NCI-H2227 (cell line): Measurements from ENCODE around the gene PTPRT.

Source experiments
- DNase-seq: peaks from one replicate; lab custom pipeline; 2025; ENCODE audit not compliant: unreplicated experiment; lab: John Stamatoyannopoulos, UW

Gene PTPRT

DNA sequence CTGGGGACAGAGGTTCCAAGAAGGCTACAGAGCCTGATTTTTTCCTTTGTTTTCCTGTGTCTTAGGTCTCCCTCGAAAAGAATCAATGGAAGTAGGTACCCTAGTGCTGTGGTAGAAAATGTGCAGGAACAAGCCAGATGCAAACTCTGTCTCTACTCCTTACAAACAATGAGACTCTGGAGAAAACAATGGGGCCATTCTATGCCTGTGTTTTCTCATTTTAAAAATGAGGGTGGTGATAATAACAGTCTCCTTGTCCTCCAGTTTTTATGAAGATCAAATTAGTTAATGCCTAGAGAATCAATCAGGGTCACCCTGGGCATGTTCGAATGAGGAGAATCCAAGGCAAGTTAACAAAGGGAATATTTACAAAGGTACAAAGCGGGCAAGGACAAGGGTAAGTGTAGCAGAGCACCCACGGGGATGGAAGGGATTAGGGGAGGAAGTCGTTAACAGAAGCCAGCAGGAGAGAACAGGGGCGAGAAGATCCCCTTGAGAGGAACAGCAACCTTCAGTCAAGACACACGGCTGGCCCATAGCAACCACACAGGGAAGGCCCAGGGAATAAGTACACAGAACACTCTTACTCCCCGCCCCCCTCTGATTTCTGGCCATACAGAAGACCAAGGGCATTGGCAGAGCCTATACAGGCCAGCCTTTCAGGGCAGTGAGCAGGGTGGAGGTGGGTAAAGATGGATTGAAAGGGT is 342.8 kb downstream of the PTPRT start:
- no peak for DNase-seq

DNA sequence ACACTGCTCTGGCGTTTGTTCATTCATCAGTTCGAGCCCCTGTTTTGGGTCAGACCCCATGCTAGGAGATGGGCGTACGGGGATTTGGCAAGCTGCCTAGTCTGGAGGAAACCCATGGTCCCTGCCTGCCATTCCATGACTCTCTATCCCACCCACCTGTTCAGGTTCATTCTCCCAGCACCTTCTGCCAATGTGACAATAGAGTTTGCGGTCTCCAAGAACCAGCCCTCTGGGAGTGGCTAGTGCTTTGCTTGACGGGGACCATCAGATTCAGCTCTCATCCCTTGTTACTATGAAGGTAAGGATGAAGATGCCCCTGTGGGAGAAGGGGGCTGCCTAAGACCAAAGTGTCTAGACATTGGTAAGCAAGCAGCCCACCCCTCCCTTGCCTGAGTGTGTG is 345.0 kb downstream of the PTPRT start:
- DNase-seq, result no peak

DNA sequence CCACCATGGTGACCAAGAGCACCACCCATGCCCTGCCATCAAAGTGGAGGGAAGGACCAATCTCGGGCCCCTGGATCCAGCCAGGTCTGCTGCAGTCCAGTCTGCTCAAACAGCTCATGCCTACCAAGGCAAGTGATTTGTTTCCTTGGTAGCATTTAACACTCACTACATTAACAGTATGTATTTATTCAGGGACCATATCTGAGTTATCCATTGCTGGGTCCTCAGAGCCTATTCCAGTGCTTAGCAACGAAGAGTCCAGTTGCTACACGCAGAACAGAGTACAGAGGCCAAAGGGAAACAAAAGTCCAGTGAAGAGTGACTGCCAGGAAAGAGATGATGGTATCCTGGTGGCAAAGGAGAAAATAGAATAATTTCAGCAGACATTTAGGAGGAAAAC is 352.2 kb downstream of the PTPRT start:
- no peak for DNase-seq

DNA sequence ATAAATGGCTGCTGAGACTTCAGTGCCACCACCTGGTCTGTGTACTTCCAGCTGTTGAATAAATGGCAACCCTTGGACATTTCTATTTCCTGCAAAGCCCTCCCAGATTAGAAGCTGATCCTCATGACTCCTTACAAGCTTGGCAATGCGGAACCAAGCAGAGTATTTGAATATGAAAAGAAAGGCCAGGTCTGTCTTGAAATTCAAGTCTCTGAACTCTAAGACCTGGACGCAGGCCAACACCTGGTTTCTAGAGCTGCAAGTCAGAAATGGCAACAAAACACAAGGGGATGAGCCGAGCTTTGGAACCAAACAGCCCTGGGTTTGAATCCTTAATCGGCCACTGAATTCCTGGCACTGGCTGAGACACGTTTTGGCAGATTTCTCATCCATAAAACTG is 353.4 kb downstream of the PTPRT start:
- DNase-seq, result no peak

DNA sequence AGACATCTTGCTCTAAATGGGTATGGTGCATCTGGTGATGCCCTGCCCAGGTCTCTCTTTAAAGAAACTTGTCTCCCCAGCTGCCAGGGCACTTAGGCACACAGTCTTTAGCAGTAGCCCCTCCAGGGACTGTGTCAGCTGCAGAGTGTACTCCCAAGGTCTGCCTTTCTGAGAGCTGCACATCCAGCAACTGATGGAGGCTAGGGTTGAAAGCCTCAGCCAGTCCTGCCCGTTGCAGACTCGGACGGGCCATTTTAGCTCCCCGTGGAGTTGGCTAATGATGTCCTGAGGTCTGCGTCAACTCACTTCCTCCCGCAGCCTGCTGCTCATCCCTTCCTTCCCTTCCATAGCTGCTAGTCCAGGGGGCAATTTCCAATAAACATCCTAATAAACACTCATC is 381.8 kb downstream of the PTPRT start:
- DNase-seq, result no peak

DNA sequence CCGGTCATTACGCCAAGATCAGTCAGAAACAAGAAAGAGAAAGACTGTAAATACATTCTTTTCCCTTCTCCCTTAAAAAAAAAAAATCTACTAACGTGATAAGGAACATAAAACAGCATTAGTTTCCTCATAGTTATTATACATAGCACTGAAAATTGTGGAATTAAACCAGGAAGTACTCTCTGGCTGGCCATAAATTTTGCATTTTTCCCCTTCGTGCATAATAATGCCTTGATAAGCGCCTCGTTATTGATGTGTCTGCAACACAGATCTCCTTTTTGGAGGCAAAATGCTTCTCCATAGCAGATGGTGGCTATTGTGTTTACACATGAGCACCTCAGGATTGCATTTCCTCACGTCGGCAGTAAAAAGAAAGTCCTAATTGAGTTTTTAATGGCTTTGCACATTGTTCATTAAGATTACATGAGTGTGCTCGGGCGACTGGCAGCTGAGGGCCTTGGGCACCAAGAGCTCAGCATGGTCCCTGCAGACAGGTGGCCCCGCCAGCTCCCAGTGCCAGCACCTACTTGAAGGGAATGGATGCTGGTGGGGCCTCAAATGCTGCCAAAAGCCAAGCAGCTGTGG is 394.5 kb downstream of the PTPRT start:
- no peak for DNase-seq

DNA sequence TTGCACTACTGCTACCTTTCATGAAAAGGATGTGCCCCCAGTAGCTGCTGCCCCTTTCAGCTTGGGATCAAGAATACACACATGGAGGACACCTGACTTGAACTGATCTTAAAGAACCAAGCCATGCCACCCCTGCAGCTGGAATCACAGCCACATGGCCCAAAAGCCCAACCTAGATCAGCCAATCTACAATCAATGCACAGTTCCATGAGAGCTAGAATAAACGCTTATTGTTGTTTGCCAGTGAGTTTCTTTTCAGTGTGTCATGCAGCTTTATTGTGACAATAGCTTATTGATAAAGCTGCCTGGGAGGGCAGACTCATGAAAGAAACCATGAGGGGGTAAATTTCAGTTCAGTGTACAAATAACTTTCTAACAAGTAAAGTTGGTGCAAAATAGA is 397.7 kb downstream of the PTPRT start:
- DNase-seq, result no peak

DNA sequence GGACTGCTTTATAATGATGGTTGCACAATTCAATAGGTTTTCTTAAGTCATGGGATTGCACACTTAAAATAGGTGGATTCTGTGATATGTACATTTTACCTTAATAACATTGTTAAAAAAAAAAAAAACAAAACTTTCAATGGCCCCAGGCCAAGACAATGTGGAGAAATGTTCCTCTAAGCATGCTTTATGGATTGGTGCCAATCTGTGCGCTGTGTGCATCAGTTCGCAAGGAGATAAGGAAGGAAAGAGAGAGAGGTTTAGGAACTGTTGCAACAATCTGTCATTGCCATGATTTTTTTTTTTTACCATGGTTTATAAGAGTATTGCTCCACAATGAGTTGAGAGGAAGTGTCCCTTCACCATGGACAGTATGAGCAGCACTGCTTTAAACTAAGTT is 399.6 kb downstream of the PTPRT start:
- DNase-seq, result no peak

DNA sequence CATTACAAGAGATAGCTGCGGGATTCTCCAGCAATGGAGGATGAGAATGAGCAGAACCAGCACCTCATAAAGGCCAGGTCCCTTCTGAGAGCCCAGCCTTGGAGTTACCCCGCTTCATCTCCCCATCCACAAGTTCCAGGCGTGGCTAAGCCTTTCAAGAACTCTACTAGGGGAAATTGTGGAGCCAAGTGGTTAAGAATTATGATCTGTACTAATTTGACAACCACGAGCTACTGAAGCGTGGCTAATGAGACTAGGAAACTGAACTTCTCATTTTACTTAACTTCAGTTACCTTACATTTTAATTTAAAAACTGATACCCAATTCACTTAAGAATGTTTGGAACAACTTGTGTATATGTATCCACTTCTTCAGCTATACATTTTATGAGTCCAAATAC is 401.0 kb downstream of the PTPRT start:
- DNase-seq, result no peak

DNA sequence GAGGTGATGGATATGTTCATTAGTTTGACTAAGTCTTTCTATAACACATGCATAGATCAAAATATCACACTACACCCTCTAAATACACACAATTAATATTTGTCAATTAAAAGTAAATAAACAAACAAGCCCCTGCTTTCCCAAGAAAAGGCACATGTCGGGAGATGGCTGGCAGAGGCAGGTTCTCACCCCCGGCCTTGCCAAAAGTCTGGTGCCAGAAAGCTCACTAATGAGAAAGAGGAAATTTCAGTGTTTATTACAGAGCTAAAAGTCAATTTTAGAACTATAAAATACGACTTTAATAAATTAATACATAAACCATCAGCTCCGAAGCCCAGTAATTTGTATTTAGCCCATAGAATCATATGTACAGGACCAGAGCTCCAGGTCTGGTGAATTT is 404.7 kb downstream of the PTPRT start:
- DNase-seq, result no peak

DNA sequence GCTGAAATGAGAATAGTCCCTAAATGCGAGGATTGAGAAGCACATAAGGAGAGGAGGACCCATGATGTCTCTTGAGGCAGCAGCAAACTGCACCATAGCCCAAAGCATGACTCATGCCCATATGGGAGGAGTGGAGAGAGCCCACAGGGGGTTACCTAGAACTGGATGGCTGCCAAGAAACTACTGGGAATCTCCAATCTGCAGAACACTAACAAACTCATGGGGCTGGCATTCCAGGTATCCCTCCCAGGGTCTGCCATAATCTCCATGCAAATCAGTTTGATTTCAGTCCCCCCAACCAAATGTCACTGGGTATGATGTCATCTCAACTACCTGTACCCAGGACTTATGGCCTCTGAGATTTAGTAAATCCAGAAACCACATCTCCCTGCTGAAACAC is 410.5 kb downstream of the PTPRT start:
- DNase-seq, result no peak

DNA sequence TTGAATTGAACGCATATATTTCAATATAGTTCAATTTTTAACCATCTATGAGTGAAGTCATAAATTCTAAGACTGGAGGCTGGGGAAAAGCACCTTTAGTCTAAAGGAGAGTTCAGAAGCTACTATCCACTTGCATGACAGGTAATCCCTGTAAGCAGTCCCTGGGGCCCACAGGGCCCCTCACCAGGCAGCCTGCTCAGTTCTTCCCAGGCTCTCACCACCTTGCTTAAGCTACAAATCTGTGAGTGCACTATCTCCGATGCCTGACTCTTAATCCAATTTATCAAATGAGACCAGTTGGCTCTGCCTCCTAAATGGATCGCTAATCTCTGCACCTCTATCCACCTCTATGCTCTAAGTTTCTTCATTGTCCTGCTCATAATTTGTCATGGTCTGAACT is 413.8 kb downstream of the PTPRT start:
- DNase-seq, result no peak

DNA sequence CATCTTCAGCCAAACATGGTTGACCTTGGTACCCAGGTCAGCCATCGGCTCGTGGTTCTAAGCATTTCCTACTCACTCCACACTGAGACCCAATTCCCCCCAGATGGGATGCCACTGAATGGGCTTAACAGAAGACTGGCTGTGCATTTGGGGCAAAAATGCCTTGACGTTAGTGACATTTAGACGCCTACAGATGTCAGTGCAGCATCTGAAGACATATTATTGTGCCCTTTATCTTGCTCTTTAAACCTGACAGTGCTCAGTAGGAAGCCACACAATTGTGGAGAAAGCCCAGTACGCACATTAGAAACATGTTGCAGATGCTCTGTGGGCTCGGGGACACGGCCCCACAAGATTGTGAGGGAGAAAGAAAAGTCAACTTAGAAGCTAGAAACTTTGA is 414.7 kb downstream of the PTPRT start:
- no peak for DNase-seq

DNA sequence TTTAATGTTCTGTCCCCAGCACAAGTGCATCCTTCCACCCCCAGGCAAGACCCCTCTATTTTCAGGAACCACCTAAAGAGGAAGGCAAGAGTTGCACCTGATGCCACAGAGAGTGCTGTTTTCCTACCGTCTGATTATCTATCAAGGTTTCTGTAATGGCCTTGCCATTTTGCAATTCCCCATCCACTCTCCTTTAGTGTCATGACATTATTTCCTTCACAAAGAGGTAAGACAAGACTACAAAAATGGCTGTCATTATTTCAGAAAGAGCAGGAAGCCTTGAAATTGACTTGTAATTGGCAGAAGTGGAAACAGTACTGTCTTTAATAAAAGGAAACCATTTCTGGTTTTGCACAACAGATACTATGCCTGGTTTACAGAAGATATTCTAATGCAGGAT is 426.7 kb downstream of the PTPRT start:
- DNase-seq, result no peak

DNA sequence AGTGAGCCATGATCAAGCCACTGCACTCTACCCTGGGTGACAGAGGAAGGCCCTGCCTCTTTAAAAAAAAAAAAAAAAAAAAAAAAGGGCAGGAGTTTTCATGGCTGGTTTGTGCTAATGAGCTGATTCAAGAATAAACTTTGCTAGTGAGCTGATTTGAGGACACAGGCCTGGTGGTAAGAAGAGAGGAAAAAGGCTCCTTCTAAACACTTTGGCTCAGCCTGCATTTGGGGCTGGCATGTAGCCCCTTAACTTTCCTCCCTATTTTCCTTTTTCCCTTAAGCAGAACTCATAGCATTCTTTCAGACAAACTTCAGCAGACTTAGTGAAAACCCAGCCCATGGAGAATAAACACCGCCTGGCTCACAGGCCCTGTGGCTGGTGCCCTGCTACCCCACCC is 432.7 kb downstream of the PTPRT start:
- DNase-seq, result no peak

DNA sequence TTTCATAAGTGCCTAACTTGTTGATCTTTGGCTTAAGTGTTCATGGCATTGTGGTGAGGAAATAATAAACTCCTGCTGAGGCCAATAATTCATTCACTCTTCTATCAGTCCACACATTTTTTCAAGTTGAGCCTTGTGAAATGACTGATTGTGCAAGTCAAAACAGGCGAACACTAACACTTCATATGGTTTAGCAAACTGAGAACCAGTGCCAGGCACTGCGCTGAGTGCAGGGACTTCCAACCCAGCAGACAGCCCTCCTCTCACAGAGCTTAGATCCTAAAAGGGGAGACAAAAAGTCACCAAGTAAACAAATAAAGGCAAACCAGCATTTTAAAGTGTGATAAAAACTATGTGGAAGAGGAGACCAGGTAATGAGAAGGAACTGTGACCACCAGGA is 435.0 kb downstream of the PTPRT start:
- DNase-seq, result no peak

DNA sequence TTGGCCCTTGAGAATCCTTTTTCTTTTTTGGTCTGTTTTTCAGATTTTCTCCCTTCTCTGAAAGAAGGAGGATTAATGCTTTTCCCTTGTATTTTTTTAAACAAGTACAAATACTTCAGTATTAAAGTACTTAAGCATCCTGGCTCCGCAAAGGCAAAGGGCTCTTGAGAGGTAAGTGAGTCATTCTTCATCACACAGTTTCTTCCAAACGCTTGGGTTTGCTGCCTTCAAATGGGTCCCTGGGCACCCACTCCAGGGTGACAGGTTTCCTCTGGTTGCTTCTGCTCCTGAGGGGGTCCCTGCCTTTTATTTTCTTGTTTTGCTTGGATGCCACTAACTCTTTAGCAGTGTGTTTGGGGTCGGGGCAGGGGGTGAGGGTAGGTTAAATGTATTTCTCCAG is 437.1 kb downstream of the PTPRT start:
- DNase-seq, result no peak

DNA sequence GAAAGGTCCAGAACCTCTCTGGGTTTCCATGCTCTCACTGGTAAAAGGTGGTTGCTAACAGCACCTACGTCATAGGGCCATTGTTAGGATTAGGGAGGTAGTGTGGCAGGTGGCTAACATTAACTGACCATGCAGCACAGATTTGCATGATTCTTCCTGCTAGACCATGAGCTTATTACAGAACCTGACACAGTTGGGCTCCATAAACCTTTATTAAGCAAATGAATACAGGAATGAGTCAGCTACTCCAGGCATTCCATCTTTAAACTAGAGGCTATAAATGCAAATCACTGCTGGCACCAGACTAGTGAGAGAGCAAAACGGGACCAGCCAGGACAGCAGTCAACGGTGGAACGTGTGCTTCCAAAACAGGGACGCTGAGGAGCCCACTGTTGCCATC is 440.1 kb downstream of the PTPRT start:
- no peak for DNase-seq

DNA sequence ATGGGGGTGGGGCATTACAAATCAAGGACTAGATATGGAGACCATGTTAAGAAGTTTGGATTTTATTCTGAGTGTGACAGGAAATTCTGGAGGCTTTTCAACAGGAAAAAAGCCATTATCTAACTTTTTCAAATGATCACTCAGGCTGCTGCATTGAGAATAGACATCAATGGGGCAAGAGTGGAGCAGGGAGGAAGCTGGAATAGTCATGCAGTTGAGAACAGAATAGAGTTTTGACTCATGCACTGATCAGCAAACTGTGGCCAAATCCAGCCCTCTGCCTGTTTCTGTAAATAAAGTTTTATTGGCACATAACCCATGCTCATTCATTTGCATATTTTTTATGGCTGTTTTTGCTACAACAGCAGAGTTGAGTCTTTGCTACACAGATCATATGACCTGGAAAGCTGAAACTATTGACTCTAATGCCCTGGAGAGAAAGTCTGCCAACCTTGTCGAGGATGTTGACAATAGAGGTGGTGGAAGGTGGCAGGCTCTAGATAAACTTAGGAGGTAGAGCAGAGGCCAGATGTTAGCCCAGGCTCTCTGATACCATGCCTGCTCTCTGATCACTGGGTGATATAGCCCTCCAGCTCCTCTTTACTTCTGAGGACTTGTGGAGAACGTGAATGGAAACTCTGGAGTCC is 441.8 kb downstream of the PTPRT start:
- DNase-seq, result no peak

DNA sequence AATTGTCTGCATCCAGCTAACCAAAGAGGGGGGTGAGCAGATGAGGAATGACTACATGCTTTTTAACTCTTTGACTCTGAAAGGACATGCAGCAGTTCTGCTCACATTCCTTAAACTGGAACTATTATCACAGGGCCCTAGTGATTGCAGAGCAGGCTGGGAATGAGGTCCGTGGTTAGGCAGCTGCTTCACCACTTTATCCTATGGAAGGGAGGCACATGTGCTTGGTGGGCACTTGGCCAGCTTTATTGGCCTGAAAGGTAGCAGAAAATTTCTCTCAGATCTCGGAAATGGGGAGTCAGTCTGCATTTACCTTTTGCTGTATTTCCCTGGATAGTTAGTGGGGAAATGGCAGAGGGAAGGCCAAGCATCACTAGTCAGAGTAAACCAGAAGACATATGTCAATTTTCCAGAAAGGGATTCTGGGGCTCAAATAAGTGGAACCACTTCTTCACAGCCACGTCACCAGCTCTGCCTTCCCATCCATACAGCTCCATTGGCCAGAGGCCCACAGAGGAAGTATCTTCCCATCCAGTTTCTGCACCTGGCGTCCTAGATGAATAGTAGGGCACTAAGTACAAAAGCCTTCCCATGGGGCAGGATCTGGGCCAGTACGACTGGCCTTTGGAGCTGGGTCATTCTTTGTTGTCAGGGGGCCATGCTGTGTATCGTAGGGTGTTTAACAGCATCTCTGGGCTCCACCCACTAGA is 444.8 kb downstream of the PTPRT start:
- no peak for DNase-seq

DNA sequence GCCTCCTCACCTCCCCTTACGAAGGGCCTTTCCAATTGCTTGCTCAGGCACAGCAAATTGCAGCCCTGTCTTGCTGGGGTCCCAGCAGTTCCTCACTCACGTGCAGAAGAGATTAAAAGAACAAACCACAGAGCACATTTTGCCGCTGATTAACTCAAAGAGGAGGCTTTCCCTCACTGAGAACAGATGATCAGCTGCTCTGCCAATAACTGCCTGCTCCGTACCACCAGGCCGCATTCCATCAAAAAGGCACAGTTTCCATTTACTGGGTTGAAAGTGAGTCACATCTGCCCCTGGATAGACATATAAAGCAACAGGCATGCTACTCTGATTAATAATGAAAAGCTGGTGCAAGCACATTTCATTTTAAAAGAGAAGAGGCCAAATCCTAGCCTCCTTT is 446.8 kb downstream of the PTPRT start:
- DNase-seq, result no peak

DNA sequence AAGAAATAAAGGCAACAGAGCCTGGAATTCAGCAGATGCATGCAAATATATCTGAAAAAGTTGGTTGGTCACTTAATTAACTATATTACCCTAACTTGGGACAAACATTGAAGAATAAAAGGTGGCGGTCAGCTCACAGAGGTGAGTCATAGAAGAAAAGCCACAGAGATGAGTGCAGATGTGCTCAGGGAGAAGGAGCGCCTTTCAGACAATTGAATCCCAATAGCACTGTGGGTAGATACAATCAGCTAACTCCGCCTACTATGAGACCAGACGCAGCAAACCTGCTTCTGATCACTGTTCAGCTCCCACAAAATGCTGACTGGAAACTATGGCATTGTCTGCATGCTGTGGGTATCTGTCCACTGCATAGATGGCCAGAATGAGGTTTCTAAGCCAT is 447.8 kb downstream of the PTPRT start:
- no peak for DNase-seq
